HepG2 (cell line): ENCODE measurements around the gene SH3PXD2A. TPM values are rescaled to one million over a fixed set of nuclear protein-coding genes. Genes with fewer than 3 reads are reported as not detected.

Experiments used
- ARNT ChIP-seq: fragments of 450-650 bp; IDR thresholded peaks from 2 replicates; pipeline ENCODE4 v1.6.1; 2017
- ATRX ChIP-seq: sonication (generic); formaldehyde crosslinking; IDR thresholded peaks from 2 replicates; pipeline ENCODE4 v1.4.0; 2020; ENCODE audit warnings: missing genetic modification reagents, borderline replicate concordance
- DPF2 ChIP-seq: sonication (generic); formaldehyde crosslinking; IDR thresholded peaks from 2 replicates; pipeline ENCODE4 v1.4.0; 2020; ENCODE audit warnings: mild to moderate bottlenecking, low read depth, missing genetic modification reagents, borderline replicate concordance
- ESRRA ChIP-seq: sonication (generic); formaldehyde crosslinking; IDR thresholded peaks from 2 replicates; pipeline ENCODE4 v1.5.1; 2020; ENCODE audit warnings: mild to moderate bottlenecking, low read depth, missing genetic modification reagents
- ETV5 ChIP-seq: IDR thresholded peaks from 2 replicates; pipeline ENCODE4 v1.6.1; 2018; ENCODE audit warnings: missing biosample characterization, missing genetic modification reagents, inconsistent platforms, borderline replicate concordance
- FOXO1 ChIP-seq: sonication (generic); formaldehyde crosslinking; IDR thresholded peaks from 2 replicates; pipeline ENCODE4 v1.4.0; 2020; ENCODE audit warnings: missing genetic modification reagents
- MAF1 ChIP-seq: sonication (generic); formaldehyde crosslinking; IDR thresholded peaks from 2 replicates; pipeline ENCODE4 v1.5.0; 2020; ENCODE audit warnings: missing genetic modification reagents, borderline replicate concordance
- NFE2L2 ChIP-seq: fragments of 150-350 bp; IDR thresholded peaks from 2 replicates; pipeline ENCODE4 v1.6.1; 2014; ENCODE audit warnings: low read length
- PAF1 ChIP-seq: IDR thresholded peaks from 2 replicates; pipeline ENCODE4 v1.6.1; 2016; ENCODE audit warnings: missing genetic modification reagents, missing compliant biosample characterization
- PCBP2 ChIP-seq: fragments of 200-400 bp; formaldehyde crosslinking; optimal IDR thresholded peaks from 2 replicates; pipeline ENCODE3; 2018; ENCODE audit warnings: low read length, low read depth; ENCODE audit not compliant: poor library complexity, severe bottlenecking
- RXRA ChIP-seq: sonication (generic); formaldehyde crosslinking; IDR thresholded peaks from 2 replicates; pipeline ENCODE4 v1.5.1; 2020; ENCODE audit warnings: missing genetic modification reagents
- SATB2 ChIP-seq: sonication (generic); formaldehyde crosslinking; IDR thresholded peaks from 2 replicates; pipeline ENCODE4 v1.5.0; 2020; ENCODE audit warnings: missing genetic modification reagents
- SOX13 ChIP-seq, 3 experiments: fragments of 450-650 bp in 1 of 3; sonication (generic) in 1 of 3; formaldehyde crosslinking in 1 of 3; IDR thresholded peaks in 2 of 3; conservative IDR thresholded peaks in 1 of 3; 2 replicates each; pipeline versions ENCODE4 v1.5.0 to v1.6.1; 2016 to 2020; ENCODE audit warnings: antibody characterized with exemption in 1 of 3, mild to moderate bottlenecking in 1 of 3, missing compliant biosample characterization in 1 of 3, missing genetic modification reagents in 1 of 3, moderate library complexity in 1 of 3
- SOX5 ChIP-seq: IDR thresholded peaks from 2 replicates; pipeline ENCODE4 v1.6.1; 2016; ENCODE audit warnings: borderline replicate concordance
- SP5 ChIP-seq: IDR thresholded peaks from 2 replicates; pipeline ENCODE4 v1.6.1; 2016; ENCODE audit warnings: low read depth, borderline replicate concordance
- TBP ChIP-seq: sonication (generic); formaldehyde crosslinking; IDR thresholded peaks from 2 replicates; pipeline ENCODE4 v1.5.0; 2020; ENCODE audit warnings: missing genetic modification reagents
- ZNF546 ChIP-seq: sonication (generic); formaldehyde crosslinking; conservative IDR thresholded peaks from 2 replicates; pipeline ENCODE4 v1.8.1; 2023; ENCODE audit warnings: mild to moderate bottlenecking, missing genetic modification reagents
- ZNF558 ChIP-seq: sonication (generic); formaldehyde crosslinking; IDR thresholded peaks from 2 replicates; pipeline ENCODE4 v1.9.0; 2022; ENCODE audit warnings: mild to moderate bottlenecking, missing genetic modification reagents, borderline replicate concordance
- ZNF652 ChIP-seq: IDR thresholded peaks from 2 replicates; pipeline ENCODE4 v1.6.1; 2016; ENCODE audit warnings: low read depth, borderline replicate concordance
- ZNF724P ChIP-seq: sonication (generic); formaldehyde crosslinking; IDR thresholded peaks from 2 replicates; pipeline ENCODE4 v1.8.0; 2022; ENCODE audit warnings: missing genetic modification reagents, borderline replicate concordance
- polyA plus RNA-seq, 8 experiments: library from polyadenylated mRNA; depleted of rRNA in 3 of 8; stranded (reverse) in 7 of 8; unstranded in 1 of 8; fragments of >200 nt; fragmentation: Illumina TruSeq in 4 of 8; extraction: Trizol in 4 of 8; gene quantifications; 2 replicates each; pipeline versions ENCODE4 v1.2.1 to v1.2.3, GENCODE V29; 2011 to 2016; ENCODE audit warnings: low read depth in 4 of 8, missing spikeins in 1 of 8, mixed read lengths in 1 of 8; ENCODE audit not compliant: insufficient read depth in 1 of 8
- total RNA-seq, 5 experiments: library from RNA; depleted of rRNA; stranded (reverse); fragments of >200 nt; fragmentation: Illumina TruSeq; extraction: Trizol; gene quantifications; 2 replicates each; pipeline ENCODE4 v1.2.3, GENCODE V29; 2016; ENCODE audit warnings: low read depth in 1 of 5
- TF ChIP-seq, protein P1 (sequence below): IDR thresholded peaks from 2 replicates; pipeline ENCODE4 v1.6.1; 2016; ENCODE audit warnings: missing biosample characterization, missing genetic modification reagents, low read depth
- TF ChIP-seq, protein P2 (sequence below): sonication (generic); formaldehyde crosslinking; IDR thresholded peaks from 2 replicates; pipeline ENCODE4 v1.4.0; 2020; ENCODE audit warnings: mild to moderate bottlenecking, missing genetic modification reagents
- TF ChIP-seq, protein P3 (sequence below): sonication (generic); formaldehyde crosslinking; IDR thresholded peaks from 2 replicates; pipeline ENCODE4 v1.5.0; 2020; ENCODE audit warnings: mild to moderate bottlenecking, missing genetic modification reagents
- TF ChIP-seq, protein P4 (sequence below): sonication (generic); formaldehyde crosslinking; IDR thresholded peaks from 2 replicates; pipeline ENCODE4 v1.5.0; 2020; ENCODE audit warnings: missing genetic modification reagents
- TF ChIP-seq, protein P5 (sequence below): sonication (generic); formaldehyde crosslinking; IDR thresholded peaks from 2 replicates; pipeline ENCODE4 v1.5.0; 2020; ENCODE audit warnings: mild to moderate bottlenecking, missing genetic modification reagents, moderate library complexity

The SH3PXD2A gene
- total and polyA plus RNA-seq, 2 of the 13 experiments (the other 11 are each of a cell fraction or from before 2014, with no cell fraction given), result 11.1 to 11.3 TPM

DNA sequence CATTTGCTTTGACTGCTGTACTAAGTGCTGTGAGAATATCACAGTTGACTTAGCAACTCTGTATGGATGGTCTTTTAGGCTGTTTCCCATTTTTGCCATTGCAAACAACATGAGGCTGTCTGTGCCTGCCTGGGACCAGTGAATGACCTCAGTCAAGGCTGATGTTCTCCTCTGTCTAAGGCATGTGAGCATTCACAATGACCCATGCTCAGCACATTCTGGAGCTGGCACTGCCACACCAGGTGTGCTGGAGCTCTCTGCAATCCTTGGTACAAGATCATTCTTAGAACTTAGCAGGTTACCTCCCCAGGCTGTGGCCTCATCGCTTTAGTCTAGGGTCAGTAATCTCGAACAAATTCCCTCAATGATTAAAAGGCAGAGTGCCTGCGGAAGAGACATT is 61.9 kb downstream of the SH3PXD2A start (continued):
- TF ChIP-seq, protein P1, sequence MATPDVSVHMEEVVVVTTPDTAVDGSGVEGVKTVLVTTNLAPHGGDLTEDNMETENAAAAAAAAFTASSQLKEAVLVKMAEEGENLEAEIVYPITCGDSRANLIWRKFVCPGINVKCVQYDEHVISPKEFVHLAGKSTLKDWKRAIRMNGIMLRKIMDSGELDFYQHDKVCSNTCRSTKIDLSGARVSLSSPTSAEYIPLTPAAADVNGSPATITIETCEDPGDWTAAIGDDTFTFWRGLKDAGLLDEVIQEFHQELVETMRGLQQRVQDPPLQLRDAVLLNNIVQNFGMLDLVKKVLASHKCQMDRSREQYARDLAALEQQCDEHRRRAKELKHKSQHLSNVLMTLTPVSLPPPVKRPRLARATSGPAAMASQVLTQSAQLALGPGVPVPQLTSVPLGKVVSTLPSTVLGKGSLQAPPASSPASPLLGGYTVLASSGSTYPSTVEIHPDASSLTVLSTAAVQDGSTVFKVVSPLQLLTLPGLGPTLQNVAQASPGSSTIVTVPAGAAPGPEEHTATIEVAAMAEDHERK (CRISPR knock-in tag), result no peak
- no peak for TF ChIP-seq SOX5 (CRISPR knock-in tag)
- no peak for TF ChIP-seq SATB2 (CRISPR knock-in tag)
- no peak for TF ChIP-seq ZNF724P (CRISPR knock-in tag)
- TF ChIP-seq, protein P2, sequence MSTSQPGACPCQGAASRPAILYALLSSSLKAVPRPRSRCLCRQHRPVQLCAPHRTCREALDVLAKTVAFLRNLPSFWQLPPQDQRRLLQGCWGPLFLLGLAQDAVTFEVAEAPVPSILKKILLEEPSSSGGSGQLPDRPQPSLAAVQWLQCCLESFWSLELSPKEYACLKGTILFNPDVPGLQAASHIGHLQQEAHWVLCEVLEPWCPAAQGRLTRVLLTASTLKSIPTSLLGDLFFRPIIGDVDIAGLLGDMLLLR (CRISPR knock-in tag), result no peak
- TF ChIP-seq SP5 (CRISPR knock-in tag), result no peak
- TF ChIP-seq, protein P3, sequence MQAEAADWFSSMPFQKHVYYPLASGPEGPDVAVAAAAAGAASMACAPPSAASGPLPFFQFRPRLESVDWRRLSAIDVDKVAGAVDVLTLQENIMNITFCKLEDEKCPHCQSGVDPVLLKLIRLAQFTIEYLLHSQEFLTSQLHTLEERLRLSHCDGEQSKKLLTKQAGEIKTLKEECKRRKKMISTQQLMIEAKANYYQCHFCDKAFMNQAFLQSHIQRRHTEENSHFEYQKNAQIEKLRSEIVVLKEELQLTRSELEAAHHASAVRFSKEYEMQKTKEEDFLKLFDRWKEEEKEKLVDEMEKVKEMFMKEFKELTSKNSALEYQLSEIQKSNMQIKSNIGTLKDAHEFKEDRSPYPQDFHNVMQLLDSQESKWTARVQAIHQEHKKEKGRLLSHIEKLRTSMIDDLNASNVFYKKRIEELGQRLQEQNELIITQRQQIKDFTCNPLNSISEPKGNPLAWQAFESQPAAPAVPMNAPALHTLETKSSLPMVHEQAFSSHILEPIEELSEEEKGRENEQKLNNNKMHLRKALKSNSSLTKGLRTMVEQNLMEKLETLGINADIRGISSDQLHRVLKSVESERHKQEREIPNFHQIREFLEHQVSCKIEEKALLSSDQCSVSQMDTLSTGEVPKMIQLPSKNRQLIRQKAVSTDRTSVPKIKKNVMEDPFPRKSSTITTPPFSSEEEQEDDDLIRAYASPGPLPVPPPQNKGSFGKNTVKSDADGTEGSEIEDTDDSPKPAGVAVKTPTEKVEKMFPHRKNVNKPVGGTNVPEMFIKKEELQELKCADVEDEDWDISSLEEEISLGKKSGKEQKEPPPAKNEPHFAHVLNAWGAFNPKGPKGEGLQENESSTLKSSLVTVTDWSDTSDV (CRISPR knock-in tag), result no peak
- TF ChIP-seq ESRRA, result no peak
- no peak for TF ChIP-seq PAF1 (CRISPR knock-in tag)
- peak; percentile 53; the same call in 1 of the 2 replicates for TF ChIP-seq FOXO1 (CRISPR knock-in tag)
- TF ChIP-seq RXRA (CRISPR knock-in tag), result peak; percentile 30; the same call in 1 of the 2 replicates
- no peak for TF ChIP-seq NFE2L2
- peak; percentile 33; the same call in 1 of the 2 replicates for TF ChIP-seq ETV5 (CRISPR knock-in tag)
- no peak for TF ChIP-seq ATRX (CRISPR knock-in tag)
- TF ChIP-seq ZNF558 (CRISPR knock-in tag), result no peak
- TF ChIP-seq ARNT, result no peak
- no peak for TF ChIP-seq MAF1 (CRISPR knock-in tag)
- TF ChIP-seq, protein P4, sequence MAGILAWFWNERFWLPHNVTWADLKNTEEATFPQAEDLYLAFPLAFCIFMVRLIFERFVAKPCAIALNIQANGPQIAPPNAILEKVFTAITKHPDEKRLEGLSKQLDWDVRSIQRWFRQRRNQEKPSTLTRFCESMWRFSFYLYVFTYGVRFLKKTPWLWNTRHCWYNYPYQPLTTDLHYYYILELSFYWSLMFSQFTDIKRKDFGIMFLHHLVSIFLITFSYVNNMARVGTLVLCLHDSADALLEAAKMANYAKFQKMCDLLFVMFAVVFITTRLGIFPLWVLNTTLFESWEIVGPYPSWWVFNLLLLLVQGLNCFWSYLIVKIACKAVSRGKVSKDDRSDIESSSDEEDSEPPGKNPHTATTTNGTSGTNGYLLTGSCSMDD (CRISPR knock-in tag), result no peak
- no peak for TF ChIP-seq TBP (CRISPR knock-in tag)
- no peak for TF ChIP-seq DPF2 (CRISPR knock-in tag)
- no peak for TF ChIP-seq SOX13 (IDR thresholded peaks at IDR 0.05)
- TF ChIP-seq SOX13 (CRISPR knock-in tag; conservative IDR thresholded peaks at IDR 0.05 in 1 of 2, IDR thresholded peaks at IDR 0.05 in 1 of 2), result peak in 1 of 2 experiments; percentile 56; a peak in 2 of 4 replicates
- no peak for TF ChIP-seq ZNF652
- TF ChIP-seq, protein P5, sequence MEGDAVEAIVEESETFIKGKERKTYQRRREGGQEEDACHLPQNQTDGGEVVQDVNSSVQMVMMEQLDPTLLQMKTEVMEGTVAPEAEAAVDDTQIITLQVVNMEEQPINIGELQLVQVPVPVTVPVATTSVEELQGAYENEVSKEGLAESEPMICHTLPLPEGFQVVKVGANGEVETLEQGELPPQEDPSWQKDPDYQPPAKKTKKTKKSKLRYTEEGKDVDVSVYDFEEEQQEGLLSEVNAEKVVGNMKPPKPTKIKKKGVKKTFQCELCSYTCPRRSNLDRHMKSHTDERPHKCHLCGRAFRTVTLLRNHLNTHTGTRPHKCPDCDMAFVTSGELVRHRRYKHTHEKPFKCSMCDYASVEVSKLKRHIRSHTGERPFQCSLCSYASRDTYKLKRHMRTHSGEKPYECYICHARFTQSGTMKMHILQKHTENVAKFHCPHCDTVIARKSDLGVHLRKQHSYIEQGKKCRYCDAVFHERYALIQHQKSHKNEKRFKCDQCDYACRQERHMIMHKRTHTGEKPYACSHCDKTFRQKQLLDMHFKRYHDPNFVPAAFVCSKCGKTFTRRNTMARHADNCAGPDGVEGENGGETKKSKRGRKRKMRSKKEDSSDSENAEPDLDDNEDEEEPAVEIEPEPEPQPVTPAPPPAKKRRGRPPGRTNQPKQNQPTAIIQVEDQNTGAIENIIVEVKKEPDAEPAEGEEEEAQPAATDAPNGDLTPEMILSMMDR (CRISPR knock-in tag), result no peak
- TF ChIP-seq PCBP2, result no peak
- TF ChIP-seq ZNF546 (CRISPR knock-in tag), result peak; percentile 8; the same call in 1 of the 2 replicates
